Neuron (in vitro differentiated cells): ENCODE measurements around the gene CRISP1.

ENCODE experiments used
- H2AFZ ChIP-seq: one replicate; pipeline ENCODE4 v1.6.1; 2013; ENCODE audit warnings: low read depth, mild to moderate bottlenecking, inconsistent platforms, low read length, moderate library complexity
- H3K27me3 ChIP-seq: one replicate; pipeline ENCODE4 v1.6.1; 2013; ENCODE audit warnings: low read length; ENCODE audit not compliant: insufficient read depth
- H3K36me3 ChIP-seq: one replicate; pipeline ENCODE4 v1.6.1; 2013; ENCODE audit warnings: low read length; ENCODE audit not compliant: insufficient read depth
- H3K4me1 ChIP-seq: one replicate; pipeline ENCODE4 v1.6.1; 2013; ENCODE audit warnings: low read length; ENCODE audit not compliant: insufficient read depth
- H3K4me3 ChIP-seq: 2 replicates; pipeline ENCODE4 v1.5.1; 2013; ENCODE audit warnings: mild to moderate bottlenecking, low read length, moderate library complexity
- H3K9me3 ChIP-seq: one replicate; pipeline ENCODE4 v1.6.1; 2013; ENCODE audit warnings: low read length

The CRISP1 gene

GRCh38 chr6:49888742-49889431 lies 22.6 kb upstream of the CRISP1 start:
- no peak overlapping the region for H2AFZ ChIP-seq

GRCh38 chr6:49868951-49869529 lies 2.7 kb upstream of the CRISP1 start:
- Histone ChIP-seq H3K27me3 (no peaks in the 10 kb centered on the region), H3K4me3 (no peak overlapping the region), H3K36me3 (no peaks in the 10 kb centered on the region), H3K4me1 (no peaks in the 10 kb centered on the region), H3K9me3 (no peaks in the 10 kb centered on the region), H2AFZ (no peak overlapping the region)

More at GRCh38 chr6:49888742-49889431, 22.6 kb upstream of the CRISP1 start:
- H3K27me3 ChIP-seq: no peaks in the 10 kb centered on the region
- no peaks in the 10 kb centered on the region for H3K36me3 ChIP-seq
- H3K4me1 ChIP-seq: no peaks in the 10 kb centered on the region
- H3K4me3 ChIP-seq: no peak overlapping the region
- H3K9me3 ChIP-seq: no peaks in the 10 kb centered on the region

- H3K4me1 ChIP-seq: no peaks in the 10 kb centered on the region
- H2AFZ ChIP-seq: no peak overlapping the region
- no peaks in the 10 kb centered on the region for H3K27me3 ChIP-seq
- H3K9me3 ChIP-seq: no peaks in the 10 kb centered on the region
- no peak overlapping the region for H3K4me3 ChIP-seq
- no peaks in the 10 kb centered on the region for H3K36me3 ChIP-seq
These were observed 10.1 kb downstream of the CRISP1 start for GRCh38 chr6:49856282-49856681.

- Histone ChIP-seq H3K27me3 (no peaks in the 10 kb centered on the region), H3K4me3 (no peak overlapping the region), H3K36me3 (no peaks in the 10 kb centered on the region), H2AFZ (no peak overlapping the region), H3K9me3 (no peaks in the 10 kb centered on the region), H3K4me1 (no peaks in the 10 kb centered on the region)
These were observed 11.1 kb downstream of the CRISP1 start for GRCh38 chr6:49855221-49855620.

GRCh38 chr6:49852975-49853374 lies 13.4 kb downstream of the CRISP1 start:
- Histone ChIP-seq H3K36me3 (no peaks in the 10 kb centered on the region), H3K27me3 (no peaks in the 10 kb centered on the region), H3K4me3 (no peak overlapping the region), H3K9me3 (no peaks in the 10 kb centered on the region), H2AFZ (no peak overlapping the region), H3K4me1 (peaks cover 1% of the 10 kb centered on the region)

GRCh38 chr6:49849213-49849907 lies 17.0 kb downstream of the CRISP1 start:
- no peaks in the 10 kb centered on the region for H3K9me3 ChIP-seq
- H2AFZ ChIP-seq: no peak overlapping the region
- peaks cover 5% of the 10 kb centered on the region for H3K4me1 ChIP-seq
- H3K27me3 ChIP-seq: no peaks in the 10 kb centered on the region
- no peaks in the 10 kb centered on the region for H3K36me3 ChIP-seq
- H3K4me3 ChIP-seq: no peak overlapping the region

- Histone ChIP-seq H3K9me3 (no peaks in the 10 kb centered on the region), H2AFZ (no peak overlapping the region), H3K27me3 (no peaks in the 10 kb centered on the region), H3K4me1 (peaks cover 5% of the 10 kb centered on the region), H3K36me3 (no peaks in the 10 kb centered on the region), H3K4me3 (no peak overlapping the region)
These were observed 18.7 kb downstream of the CRISP1 start for GRCh38 chr6:49847673-49848072.

GRCh38 chr6:49847014-49847413 lies 19.3 kb downstream of the CRISP1 start:
- Histone ChIP-seq H3K4me1 (peaks cover 5% of the 10 kb centered on the region), H3K27me3 (no peaks in the 10 kb centered on the region), H2AFZ (no peak overlapping the region)

GRCh38 chr6:49841424-49841823 lies 24.9 kb downstream of the CRISP1 start:
- H3K4me1 ChIP-seq: no peaks in the 10 kb centered on the region
- H3K27me3 ChIP-seq: no peaks in the 10 kb centered on the region
- no peak overlapping the region for H2AFZ ChIP-seq
- H3K36me3 ChIP-seq: no peaks in the 10 kb centered on the region
- no peaks in the 10 kb centered on the region for H3K9me3 ChIP-seq
- H3K4me3 ChIP-seq: no peak overlapping the region

More at GRCh38 chr6:49847014-49847413, 19.3 kb downstream of the CRISP1 start:
- Histone ChIP-seq H3K9me3 (no peaks in the 10 kb centered on the region), H3K36me3 (no peaks in the 10 kb centered on the region), H3K4me3 (no peak overlapping the region)

- H3K36me3 ChIP-seq: no peaks in the 10 kb centered on the region
- H2AFZ ChIP-seq: no peak overlapping the region
- H3K4me1 ChIP-seq: no peaks in the 10 kb centered on the region
These were observed 26.4 kb downstream of the CRISP1 start for GRCh38 chr6:49839957-49840356.

GRCh38 chr6:49839162-49839561 lies 27.2 kb downstream of the CRISP1 start:
- Histone ChIP-seq H3K4me1 (no peaks in the 10 kb centered on the region), H3K36me3 (no peaks in the 10 kb centered on the region), H3K4me3 (no peak overlapping the region), H3K27me3 (no peaks in the 10 kb centered on the region), H3K9me3 (no peaks in the 10 kb centered on the region), H2AFZ (no peak overlapping the region)

More at GRCh38 chr6:49839957-49840356, 26.4 kb downstream of the CRISP1 start:
- Histone ChIP-seq H3K4me3 (no peak overlapping the region), H3K27me3 (no peaks in the 10 kb centered on the region), H3K9me3 (no peaks in the 10 kb centered on the region)

GRCh38 chr6:49835140-49835539 lies 31.2 kb downstream of the CRISP1 start:
- H2AFZ ChIP-seq: no peak overlapping the region
- no peaks in the 10 kb centered on the region for H3K9me3 ChIP-seq
- no peak overlapping the region for H3K4me3 ChIP-seq
- H3K27me3 ChIP-seq: no peaks in the 10 kb centered on the region
- H3K4me1 ChIP-seq: no peaks in the 10 kb centered on the region
- H3K36me3 ChIP-seq: no peaks in the 10 kb centered on the region

GRCh38 chr6:49833386-49833785 lies 32.9 kb downstream of the CRISP1 start:
- no peaks in the 10 kb centered on the region for H3K27me3 ChIP-seq
- H3K4me1 ChIP-seq: no peaks in the 10 kb centered on the region
- no peaks in the 10 kb centered on the region for H3K9me3 ChIP-seq
- H3K36me3 ChIP-seq: no peaks in the 10 kb centered on the region
- H2AFZ ChIP-seq: no peak overlapping the region
- no peak overlapping the region for H3K4me3 ChIP-seq
